ENCODE results near the gene MNAT1.

GRCh38 chr14:60723116-60723906 lies 11.2 kb upstream of the MNAT1 start:
- no peak for TF ChIP-seq EZH2 (IDR thresholded peaks at IDR 0.05; ENCODE audit: borderline replicate concordance, low read depth, low read length, severe bottlenecking)
- TF ChIP-seq CTCF (IDR thresholded peaks at IDR 0.05; ENCODE audit: borderline replicate concordance, extremely low read depth, low read length, poor library complexity, severe bottlenecking), result no peak
